ENCODE measurements around the gene ANKRD13B.

Gene ANKRD13B

DNA sequence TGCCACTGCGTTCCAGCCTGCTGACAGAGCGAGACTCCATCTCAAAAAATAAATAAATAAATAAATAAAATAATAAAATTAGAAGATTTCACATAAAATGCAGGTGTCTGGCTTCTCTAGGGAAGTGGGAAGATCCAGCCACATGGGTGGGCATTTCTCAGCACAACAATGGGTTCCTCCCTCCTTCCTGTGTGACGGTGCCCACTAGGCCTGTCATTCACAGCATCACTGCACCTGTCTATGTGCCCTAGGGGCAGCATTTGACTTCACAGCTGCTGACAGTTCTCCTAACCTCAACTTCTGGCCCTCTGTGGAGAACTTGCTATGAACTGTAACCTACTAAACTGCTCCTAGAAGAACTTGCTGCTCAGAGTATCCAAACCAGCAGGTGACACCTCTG lies 29.1 kb upstream of the ANKRD13B start:
- peak overlapping the region; percentile 20 for H3K27ac Mint-ChIP-seq
- DNase-seq, result no peak
- no peak for ATAC-seq (replicated peaks)
- peaks cover 13 to 19% of the 10 kb centered on the region in 2 donors for H3K36me3 Mint-ChIP-seq
- no peaks in the 10 kb centered on the region for H3K9me3 Mint-ChIP-seq
- no peaks in the 10 kb centered on the region for H3K27me3 Mint-ChIP-seq
- peaks cover 47 to 67% of the 10 kb centered on the region in 2 donors for H3K4me1 Mint-ChIP-seq
- peak overlapping the region in 1 of 2 donors; percentile 25 for H3K4me3 Mint-ChIP-seq

DNA sequence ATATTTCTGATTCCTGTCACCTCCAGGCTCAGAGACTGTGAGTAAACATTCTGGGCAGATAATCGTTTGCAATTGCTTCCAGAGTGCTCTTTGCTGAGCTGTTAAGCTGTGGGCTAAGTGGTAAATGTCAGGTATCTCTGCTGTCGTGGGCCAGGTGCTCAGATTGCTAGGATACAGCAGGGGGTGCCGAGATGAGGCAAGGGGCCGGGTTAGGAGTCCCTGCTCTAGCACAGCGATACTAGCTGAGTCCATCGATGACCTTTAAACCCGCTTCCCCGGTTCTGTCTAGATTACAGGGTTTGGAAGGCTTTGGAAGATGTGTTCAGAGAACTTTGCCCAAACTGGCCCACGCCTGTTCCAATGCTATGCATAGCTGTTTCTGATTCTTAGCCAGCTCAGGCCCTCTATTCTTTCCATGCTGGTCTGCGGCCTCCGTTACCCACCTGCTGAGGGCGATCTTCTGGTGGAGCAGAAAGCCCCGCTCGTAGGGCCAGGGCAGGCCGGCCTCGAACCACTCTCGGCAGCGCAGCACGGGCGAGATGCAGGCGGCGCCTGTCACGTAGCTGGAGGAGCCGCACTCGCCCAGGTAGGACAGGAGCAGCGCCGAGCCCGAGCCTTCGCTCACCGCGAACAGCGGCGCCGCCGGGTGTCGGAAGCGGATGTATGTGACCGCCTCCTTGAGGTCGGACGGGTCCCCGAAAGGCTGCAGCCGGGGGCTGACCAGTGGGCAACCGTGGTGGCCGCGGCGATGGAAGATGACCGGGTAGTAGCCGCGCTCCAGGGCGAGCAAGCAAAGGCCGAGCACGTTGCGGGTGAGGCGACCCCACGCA lies 27.1 kb upstream of the ANKRD13B start:
- Mint-ChIP-seq H3K27me3 (no peaks in the 10 kb centered on the region), H3K9me3 (no peaks in the 10 kb centered on the region), H3K36me3 (peaks cover 19 to 20% of the 10 kb centered on the region in 2 donors), H3K4me3 (peak overlapping the region; percentile 91 to 92), H3K27ac (peak overlapping the region; percentile 92), H3K4me1 (peaks cover 40 to 58% of the 10 kb centered on the region in 2 donors)
- ATAC-seq (replicated peaks) (peak; percentile 8 to 13), DNase-seq (no peak)

DNA sequence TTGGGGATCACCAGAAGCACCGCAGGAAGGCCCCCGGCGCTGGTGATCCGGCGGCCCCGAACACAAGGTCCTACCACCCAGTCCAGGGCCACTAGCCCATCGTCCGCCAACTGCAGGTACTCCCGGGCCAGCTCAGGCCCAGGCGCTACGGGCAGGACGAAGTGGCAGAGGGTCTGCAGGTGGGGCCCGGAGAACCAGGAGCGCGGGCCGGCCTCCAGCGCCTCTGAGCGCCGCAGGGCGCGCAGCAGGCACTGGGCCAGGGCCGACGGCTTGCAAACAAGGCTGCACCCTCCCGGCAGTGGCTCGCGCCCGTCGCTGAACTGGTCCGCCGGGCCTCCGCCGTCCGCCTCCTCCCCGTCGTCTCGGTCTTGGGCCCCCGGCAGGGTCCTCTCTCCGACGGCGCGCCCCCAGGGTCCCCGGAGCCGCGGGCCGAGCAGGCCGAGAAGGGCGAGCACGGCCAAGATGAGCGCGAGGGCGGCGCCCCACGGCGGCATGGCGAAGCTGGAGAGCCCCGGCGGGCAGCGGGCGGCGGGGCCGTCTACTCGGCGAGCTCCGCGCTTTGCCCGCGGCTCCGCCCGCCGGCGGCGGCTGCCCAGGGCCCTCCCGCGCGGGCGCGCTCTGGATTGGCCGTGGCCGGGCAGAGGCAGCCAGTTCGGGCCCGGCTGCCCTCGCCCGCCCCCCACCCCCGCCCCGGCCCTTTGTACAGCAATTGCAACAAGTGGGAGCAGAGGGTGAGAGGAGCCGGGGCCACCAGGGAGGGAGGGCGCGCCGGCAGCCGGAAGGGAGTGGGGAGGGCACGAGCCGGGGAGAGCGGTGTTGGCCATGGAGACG lies 26.2 kb upstream of the ANKRD13B start, which contains the start of gene ABHD15:
Gene ABHD15 (minus strand): TSS at position 565 of the 831 bp plus-strand sequence. CDS start 71 bp downstream, at position 494.
- Mint-ChIP-seq H3K36me3 (peaks cover 19 to 21% of the 10 kb centered on the region in 2 donors), H3K9me3 (no peaks in the 10 kb centered on the region), H3K27ac (peak within 1 kb of the TSS; percentile 95), H3K4me1 (peaks cover 36 to 52% of the 10 kb centered on the region in 2 donors), H3K4me3 (peak within 1 kb of the TSS; percentile 92 to 95), H3K27me3 (no peaks in the 10 kb centered on the region)
- ATAC-seq (replicated peaks) (peak; percentile 28 to 29), DNase-seq (peak; percentile 58)

DNA sequence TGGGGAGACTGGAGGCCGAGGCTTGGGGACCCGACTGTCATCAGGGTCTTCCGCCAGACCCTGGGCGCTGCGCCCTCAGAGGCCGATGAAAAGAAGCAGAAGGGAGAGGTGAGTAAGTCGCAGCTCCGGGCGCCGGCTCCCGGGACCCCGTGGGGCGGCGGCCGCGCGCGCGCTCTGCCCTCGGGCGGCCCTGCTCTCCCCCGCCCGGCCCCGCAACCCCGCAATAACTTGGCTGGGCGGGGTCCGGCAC lies 25.7 kb upstream of the ANKRD13B start:
- peaks cover 14 to 16% of the 10 kb centered on the region in 2 donors for H3K36me3 Mint-ChIP-seq
- H3K4me3 Mint-ChIP-seq, result peak overlapping the region; percentile 92 to 95
- H3K27ac Mint-ChIP-seq, result peak overlapping the region; percentile 95
- DNase-seq (no peak), ATAC-seq (replicated peaks) (peak; percentile 22 to 24)
- no peaks in the 10 kb centered on the region for H3K27me3 Mint-ChIP-seq
- H3K4me1 Mint-ChIP-seq, result peaks cover 31 to 51% of the 10 kb centered on the region in 2 donors
- H3K9me3 Mint-ChIP-seq, result no peaks in the 10 kb centered on the region

DNA sequence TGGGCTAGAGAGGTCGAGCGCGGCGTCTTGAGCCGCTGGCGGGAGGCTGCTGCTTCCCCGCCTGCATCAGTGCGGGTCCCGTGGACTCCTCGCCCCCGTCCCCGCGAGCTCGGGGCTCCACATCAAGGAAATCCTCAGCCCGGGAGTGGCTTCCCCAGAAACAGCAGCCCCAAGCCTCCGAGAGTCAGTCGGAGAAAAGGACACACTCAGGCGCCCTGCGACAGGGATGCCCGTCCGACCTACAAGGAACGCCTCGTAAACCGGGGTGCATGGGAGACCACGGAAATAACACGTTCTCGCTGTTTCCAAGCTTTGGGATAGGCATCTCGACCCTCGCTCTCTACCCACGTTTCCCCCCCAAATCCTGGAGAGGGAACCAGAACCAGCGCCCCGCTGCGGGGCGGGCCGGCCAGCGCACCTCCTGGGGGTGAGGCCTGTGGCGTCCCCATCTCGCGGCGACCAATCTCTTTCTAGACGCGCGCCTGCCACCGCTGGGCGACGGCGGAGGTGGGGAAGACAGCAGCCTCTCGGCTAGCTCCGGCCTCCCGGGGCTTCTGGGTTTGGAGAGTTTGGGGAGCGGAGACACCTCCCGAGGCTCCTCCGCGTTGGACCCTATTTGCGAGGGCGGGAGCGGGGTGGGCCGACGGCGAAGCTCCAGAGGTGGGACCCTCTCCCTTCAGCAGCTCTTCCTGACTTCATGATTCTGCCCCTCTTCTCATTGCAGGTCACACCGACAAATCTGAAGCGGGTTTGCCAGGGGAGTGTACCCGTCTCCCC lies 25.2 kb upstream of the ANKRD13B start:
- Mint-ChIP-seq H3K4me1 (peaks cover 25 to 46% of the 10 kb centered on the region in 2 donors), H3K36me3 (peaks cover 9 to 10% of the 10 kb centered on the region in 2 donors), H3K27ac (peak overlapping the region; percentile 95), H3K27me3 (no peaks in the 10 kb centered on the region), H3K9me3 (no peaks in the 10 kb centered on the region), H3K4me3 (peak overlapping the region; percentile 92 to 95)
- ATAC-seq (replicated peaks), result peak; percentile 69 to 70
- DNase-seq, result peak; percentile 80

DNA sequence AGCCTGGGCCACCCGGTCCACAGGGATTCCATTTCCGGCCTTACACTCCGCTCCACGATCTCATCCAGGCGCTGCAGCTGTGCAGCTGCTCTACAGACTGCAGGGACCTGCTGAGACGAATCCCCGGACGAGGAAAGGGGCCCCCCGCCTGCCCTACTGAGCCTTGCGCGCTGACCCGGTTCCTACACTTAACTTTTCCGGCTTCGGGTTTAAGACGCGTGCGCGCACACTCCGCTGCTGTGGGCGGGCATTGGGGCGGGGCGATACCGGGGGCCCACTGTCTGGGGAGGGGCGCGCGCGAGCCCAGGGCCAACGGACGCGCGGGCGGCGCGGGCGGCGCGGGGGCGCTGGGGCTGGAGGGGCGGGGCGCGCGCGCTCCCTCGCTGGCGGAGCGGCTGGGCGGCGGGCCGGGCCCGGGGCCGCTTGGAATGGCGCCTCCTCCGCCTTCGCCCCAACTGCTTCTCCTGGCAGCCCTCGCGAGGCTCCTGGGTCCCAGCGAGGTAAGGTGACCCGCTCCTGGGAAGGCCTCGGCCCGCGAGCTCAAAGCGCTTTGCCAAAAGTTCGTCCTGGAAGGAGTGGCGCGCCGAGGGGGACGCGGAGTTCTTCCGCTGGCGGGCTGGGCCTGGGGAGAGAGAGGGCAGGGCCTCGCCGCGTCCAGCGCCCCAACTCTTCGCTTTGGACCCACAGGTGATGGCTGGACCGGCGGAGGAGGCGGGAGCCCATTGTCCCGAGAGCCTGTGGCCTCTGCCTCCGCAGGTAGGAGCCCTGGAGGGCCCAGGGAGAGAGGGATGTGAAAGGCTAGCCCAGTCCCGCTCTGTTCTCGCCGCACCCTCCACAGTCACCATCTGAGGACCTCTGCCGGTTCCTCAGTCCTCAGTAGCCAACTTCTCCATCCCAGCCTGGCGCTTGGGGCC lies 24.3 kb upstream of the ANKRD13B start, which contains the start of gene TP53I13:
Gene TP53I13 (plus strand): TSS at position 371 of the 914 bp plus-strand sequence. CDS start 58 bp downstream, at position 429.
- Mint-ChIP-seq H3K27me3 (no peaks in the 10 kb centered on the region), H3K4me1 (peaks cover 23 to 49% of the 10 kb centered on the region in 2 donors), H3K9me3 (no peaks in the 10 kb centered on the region), H3K27ac (peak within 1 kb of the TSS; percentile 95), H3K4me3 (peak within 1 kb of the TSS; percentile 92 to 95), H3K36me3 (peaks cover 12 to 13% of the 10 kb centered on the region in 2 donors)
- ATAC-seq (replicated peaks) (peak; percentile 51 to 68), DNase-seq (peak; percentile 77)

DNA sequence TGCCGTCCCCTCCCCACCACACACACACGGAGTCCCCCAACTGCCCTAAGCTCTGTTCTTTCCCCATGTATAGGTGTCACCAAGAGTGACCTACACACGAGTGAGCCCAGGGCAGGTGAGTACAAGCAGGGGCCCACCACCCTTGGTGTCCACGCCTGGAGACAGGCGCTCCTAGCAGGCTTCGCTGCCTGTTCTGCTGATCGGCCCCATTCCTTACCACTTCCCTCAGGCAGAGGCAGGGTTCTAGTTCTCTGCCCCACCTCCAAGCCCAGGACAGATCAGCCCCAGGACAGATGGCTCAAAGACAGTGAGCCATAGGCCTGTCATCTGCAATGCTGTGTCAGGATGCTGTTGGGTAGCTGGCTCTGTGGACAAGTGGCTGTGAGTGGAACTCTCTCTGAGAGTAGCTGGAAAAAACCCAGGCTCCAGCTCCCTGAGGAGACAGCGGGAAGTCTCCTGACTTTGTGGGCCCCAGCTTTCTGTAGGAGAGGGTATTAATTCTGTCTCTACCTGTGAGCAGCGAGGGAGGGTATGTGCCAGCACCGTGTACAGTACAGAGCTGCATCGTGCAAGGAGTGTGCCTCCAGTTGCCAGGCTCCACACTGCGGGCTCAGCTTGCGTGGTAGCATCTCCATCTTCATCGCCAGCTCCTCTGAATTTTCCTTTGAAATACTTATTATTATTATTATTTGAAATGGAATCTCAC lies 23.5 kb upstream of the ANKRD13B start:
- Mint-ChIP-seq H3K27me3 (no peaks in the 10 kb centered on the region), H3K4me3 (peak overlapping the region; percentile 86 to 92), H3K27ac (peak overlapping the region; percentile 90), H3K4me1 (peaks cover 22 to 51% of the 10 kb centered on the region in 2 donors), H3K9me3 (no peaks in the 10 kb centered on the region), H3K36me3 (peaks cover 18 to 21% of the 10 kb centered on the region in 2 donors)
- ATAC-seq (replicated peaks) (no peak), DNase-seq (peak; percentile 0)

DNA sequence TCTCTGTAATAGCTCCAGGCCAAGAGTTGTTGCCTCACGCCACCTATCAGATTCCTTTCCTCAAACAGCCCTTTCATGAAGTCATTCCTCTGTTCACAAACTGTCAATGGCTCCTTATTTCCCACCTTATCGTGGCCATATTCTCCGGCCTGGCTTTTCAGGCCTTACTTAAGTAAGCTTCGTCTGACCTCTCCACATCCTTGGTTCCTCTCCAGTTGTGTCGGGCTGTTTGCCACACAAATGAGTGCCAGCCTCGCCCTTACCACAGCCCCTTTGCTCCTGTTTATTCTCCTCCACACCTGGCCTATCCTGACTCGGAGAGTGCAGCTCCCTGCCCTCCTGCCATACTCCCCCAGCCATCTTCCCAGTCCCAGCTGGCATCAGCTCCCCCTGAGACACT lies 22.4 kb upstream of the ANKRD13B start:
- ATAC-seq (replicated peaks) (no peak), DNase-seq (peak; percentile 0)
- H3K4me3 Mint-ChIP-seq, result no peak overlapping the region
- H3K36me3 Mint-ChIP-seq, result peaks cover 29 to 31% of the 10 kb centered on the region in 2 donors
- H3K4me1 Mint-ChIP-seq, result peaks cover 29 to 54% of the 10 kb centered on the region in 2 donors
- no peaks in the 10 kb centered on the region for H3K9me3 Mint-ChIP-seq
- no peak overlapping the region for H3K27ac Mint-ChIP-seq
- H3K27me3 Mint-ChIP-seq, result no peaks in the 10 kb centered on the region

DNA sequence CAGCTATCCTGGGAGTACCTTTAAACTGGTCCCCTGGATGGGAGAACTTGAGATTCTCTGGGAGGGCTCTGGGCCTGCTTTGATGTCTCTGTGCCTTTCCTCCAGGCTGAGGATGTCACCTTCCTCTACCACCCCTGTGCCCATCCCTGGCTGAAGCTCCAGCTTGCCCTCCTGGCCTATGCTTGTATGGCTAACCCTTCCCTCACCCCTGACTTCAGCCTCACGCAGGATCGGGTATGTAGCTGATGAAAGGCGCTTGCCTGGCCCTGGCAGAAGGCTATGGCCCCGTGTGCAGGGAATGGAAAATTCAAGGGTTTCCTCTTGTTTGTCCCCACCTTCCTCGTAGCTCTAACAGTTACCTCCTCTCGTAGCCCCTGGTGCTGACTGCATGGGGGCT lies 21.4 kb upstream of the ANKRD13B start:
- ATAC-seq (replicated peaks), result no peak
- H3K4me1 Mint-ChIP-seq, result peaks cover 30 to 47% of the 10 kb centered on the region in 2 donors
- no peak overlapping the region for H3K27ac Mint-ChIP-seq
- H3K27me3 Mint-ChIP-seq, result no peaks in the 10 kb centered on the region
- H3K4me3 Mint-ChIP-seq, result no peak overlapping the region
- H3K9me3 Mint-ChIP-seq, result no peaks in the 10 kb centered on the region
- no peak for DNase-seq
- peaks cover 31 to 36% of the 10 kb centered on the region in 2 donors for H3K36me3 Mint-ChIP-seq

DNA sequence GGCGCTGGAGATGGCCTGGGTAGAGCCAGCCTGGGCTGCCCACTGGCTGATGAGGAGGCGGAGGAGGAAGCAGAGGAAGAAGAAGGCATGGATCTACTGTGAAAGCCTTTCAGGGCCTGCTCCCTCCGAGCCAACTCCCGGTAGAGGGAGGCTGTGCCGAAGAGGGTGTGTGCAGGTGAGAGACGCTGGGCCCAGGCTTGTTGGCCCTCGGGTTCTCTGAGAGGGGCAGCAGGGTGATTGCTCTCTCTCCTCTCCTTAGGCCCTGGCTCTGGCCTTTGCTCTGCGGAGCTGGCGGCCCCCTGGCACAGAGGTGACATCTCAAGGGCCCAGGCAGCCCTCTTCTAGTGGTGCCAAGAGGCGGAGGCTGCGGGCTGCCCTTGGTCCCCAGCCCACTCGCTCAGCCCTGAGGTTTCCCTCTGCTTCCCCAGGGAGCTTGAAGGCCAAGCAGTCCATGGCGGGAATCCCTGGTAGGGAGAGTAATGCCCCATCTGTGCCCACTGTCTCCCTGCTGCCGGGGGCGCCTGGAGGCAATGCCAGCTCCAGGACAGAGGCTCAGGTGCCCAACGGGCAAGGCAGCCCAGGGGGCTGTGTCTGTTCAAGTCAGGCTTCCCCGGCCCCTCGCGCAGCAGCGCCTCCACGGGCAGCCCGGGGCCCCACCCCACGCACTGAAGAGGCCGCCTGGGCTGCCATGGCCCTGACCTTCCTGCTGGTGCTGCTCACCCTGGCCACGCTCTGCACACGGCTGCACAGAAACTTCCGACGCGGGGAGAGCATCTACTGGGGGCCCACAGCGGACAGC lies 20.9 kb upstream of the ANKRD13B start:
- Mint-ChIP-seq H3K4me3 (no peak overlapping the region), H3K27me3 (no peaks in the 10 kb centered on the region), H3K36me3 (peaks cover 31 to 37% of the 10 kb centered on the region in 2 donors), H3K27ac (no peak overlapping the region), H3K4me1 (peaks cover 30 to 47% of the 10 kb centered on the region in 2 donors), H3K9me3 (no peaks in the 10 kb centered on the region)
- DNase-seq (no peak), ATAC-seq (replicated peaks) (no peak)

DNA sequence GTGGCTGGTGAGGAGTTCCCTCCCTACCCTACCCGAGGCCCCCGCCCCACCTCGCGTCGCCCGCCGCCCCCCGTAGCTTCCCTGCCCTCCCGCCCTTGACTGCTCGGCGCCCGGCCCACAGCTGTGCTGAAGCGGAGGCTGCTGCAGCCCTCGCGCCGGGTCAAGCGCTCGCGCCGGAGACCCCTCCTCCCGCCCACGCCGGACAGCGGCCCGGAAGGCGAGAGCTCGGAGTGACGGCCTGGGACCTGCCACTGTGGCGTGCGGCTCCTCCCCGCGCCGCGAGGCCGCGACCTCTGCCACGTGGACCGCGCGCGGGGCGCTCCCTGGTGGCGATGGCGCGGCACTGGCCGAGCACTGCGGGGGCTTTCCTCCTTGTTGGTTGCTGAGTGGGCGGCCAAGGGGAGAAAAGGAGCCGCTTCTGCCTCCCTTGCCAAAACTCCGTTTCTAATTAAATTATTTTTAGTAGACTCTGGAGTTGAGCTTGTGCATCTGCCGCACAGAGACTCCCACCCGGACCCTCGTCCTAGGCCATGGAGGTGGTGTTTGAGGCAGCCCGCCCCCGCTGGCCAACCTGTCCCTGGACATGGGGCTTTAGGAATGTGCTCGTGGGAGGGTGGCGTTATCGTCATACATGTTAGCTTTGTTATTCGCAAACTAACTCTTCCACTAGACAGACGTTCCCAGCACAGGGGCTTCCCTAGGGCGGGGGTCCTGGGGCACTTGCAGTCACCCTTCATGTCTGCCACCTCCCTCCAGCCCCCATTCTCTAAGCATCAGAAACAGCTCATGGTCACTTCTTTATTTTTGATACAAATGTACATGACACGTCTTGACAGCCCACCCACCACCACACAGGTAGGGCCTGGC lies 20.0 kb upstream of the ANKRD13B start:
- DNase-seq, result peak; percentile 67
- peaks cover 30 to 47% of the 10 kb centered on the region in 2 donors for H3K4me1 Mint-ChIP-seq
- H3K27me3 Mint-ChIP-seq, result no peaks in the 10 kb centered on the region
- peak; percentile 45 to 48 for ATAC-seq (replicated peaks)
- no peaks in the 10 kb centered on the region for H3K9me3 Mint-ChIP-seq
- H3K4me3 Mint-ChIP-seq, result peak overlapping the region in 1 of 2 donors; percentile 37
- no peak overlapping the region for H3K27ac Mint-ChIP-seq
- peaks cover 36 to 40% of the 10 kb centered on the region in 2 donors for H3K36me3 Mint-ChIP-seq

All from stimulated activated naive B cell treated with anti-CD40 and anti-IgM and Interleukin-4, amounts not matched to agents 10 μg/mL and 1 μg/mL and 100 μg/mL, for 72 hours (primary cell).